GM18517 (cell line): Measurements from ENCODE around the gene RGS12.
"Not testable (repeated sequence)": the region's sequence is repeated elsewhere in the genome, so short reads cannot be mapped to it uniquely, and the experiment has no call there.

Source experiments
- ATAC-seq: cut with Tn5 transposase; IDR thresholded peaks from one replicate; pipeline ENCODE4 v1.9.1; 2021; ENCODE audit warnings: mild to moderate bottlenecking, moderate library complexity; ENCODE audit not compliant: unreplicated experiment

Gene RGS12

DNA sequence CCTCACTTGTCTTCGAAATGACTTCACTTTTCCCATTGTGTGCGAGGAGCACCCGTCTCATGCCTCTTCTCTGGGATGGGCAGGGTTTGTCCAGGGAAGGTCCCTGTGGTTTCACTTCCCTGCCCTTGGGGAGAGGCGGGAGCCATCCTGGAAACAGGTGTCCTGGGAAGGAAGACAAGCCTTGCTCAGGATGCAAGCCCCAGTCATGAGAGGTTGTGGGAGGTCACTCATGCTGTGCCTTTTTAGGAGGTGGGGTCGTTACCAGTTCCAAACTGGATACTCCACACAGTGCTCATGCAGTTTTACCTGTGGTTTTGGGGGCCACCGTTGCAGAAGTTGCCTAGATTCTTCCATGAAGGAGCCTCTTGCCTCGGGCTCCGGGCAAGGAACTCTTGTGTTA, 3.8 kb downstream of the RGS12 start:
- ATAC-seq, result no peak

DNA sequence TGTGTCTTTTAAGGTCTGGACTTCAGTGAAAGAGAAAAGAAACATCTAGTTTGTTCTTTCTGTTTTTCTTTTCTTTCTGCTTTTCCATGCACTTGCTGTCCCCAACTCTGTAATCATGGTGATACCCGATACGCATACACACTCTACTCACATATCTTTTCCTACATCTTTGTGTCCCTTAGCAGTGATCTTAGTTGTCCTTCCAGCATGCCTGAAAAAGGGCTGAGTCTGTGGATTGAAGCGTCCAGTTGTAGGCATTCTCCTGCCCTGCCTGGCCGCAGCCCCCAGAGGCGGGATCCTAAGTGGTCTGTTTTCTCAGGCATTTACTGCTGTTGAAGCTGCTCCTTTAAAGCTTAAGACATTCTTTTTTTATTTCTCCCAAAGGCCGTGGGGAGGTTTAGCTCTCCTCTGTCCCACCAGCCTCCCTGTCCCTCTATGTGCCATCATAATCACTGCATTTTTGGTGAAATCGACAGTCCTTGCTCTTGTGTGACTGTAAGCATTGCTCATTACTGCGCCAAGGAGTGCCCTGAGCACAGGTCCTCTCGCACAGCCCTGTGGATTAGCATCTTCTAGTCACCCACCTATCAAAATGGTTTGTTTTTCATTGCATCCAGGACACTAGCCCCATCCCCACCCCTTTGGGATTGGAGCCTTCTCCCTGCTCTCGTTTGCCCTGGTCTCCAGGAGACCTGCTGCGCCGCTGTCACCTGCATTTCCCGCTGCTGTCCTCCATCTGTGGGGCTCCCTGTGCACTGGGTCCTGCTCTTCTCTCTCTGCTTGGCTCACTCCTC, 4.4 kb downstream of the RGS12 start:
- ATAC-seq, result no peak

DNA sequence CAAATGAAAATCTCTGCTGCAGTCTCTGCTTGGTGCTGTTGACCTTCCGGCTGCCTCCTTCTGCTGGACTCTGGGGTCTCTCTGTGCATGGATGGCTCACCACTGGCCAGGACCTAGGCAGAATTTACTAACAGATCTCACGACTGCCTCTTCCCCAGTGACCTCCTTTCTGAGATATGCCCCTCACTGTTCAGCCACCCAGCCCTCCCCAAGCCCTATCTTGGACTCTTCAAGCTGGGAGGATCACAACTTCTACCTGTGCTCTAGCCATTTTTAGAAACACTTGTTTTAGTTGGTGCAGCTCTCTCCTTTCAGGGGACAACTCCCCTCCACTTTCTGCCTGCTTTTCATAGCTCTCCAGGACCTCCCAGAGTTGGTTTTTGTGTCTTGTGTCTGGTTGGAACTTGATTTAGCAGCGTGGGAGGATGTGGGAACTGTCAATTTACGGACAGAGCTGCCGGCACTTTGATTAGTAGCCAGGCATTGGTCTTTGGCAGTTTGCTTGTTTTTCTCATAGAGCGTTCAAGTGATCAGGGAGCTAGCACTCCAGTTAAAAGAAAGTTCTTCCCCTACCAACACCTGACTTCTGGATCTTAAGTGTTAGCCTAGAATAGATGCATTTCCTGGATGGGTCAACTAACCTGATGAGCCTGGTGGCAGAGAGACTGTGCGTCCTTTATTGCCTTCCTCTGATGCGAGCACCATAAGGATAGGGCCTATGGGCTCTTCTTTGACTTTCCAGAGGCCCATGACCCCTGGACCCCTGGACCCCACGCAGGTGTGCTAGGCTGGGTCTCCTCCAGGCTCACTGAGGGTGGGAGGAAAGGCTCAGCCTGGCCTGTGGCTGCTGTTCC, 6.5 kb downstream of the RGS12 start:
- ATAC-seq, result no peak

DNA sequence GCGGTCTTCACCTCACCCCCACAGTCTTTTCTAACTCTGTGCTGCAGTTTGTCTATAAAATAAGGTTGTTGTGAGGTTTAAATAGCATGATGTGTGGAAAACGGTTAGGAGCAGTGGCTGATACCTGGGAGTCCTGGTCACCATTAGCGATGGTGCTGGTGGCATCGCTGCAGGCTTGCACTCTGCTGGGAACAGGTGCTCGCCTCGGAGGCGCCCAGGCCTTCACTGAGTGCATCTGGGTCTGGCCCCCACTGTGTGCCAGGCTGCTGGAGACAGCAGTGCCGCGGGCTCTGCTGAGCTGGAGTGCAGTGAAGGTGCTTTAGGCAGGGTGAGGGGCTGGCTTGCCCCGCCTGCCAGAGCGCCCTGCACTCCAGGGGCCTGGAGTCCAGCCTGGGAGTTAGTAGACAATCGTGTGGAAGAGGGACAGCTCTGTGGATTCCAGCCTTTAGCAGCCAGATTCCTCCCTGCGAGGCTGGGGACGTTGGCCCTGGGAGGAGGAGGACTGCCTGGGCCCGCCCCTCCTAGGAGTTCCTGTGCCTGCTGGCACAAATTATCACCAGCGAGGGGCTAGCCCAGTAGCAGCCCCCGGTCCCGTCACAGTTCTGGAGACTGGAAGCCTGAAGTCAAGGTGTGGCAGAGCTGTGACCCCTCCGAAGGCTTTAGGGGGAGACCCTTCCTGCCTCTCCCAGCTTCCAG, 7.3 kb downstream of the RGS12 start:
- no peak for ATAC-seq

DNA sequence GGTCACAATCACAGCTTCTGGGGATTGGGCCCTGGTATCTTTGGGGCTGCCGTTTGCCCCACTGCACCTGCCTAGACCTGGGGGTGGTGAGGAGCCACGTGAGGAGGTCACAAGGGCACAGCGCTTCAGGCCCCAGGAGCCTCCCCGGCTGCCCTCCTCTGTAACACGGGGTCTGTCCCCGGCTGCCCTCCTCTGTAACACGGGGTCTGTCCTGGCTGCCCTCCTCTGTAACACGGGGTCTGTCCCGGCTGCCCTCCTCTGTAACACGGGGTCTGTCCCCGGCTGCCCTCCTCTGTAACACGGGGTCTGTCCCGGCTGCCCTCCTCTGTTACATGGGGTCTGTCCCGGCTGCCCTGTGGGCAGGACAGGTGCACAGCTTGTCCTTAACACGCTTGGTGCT, 8.1 kb downstream of the RGS12 start:
- not testable (repeated sequence) for ATAC-seq

DNA sequence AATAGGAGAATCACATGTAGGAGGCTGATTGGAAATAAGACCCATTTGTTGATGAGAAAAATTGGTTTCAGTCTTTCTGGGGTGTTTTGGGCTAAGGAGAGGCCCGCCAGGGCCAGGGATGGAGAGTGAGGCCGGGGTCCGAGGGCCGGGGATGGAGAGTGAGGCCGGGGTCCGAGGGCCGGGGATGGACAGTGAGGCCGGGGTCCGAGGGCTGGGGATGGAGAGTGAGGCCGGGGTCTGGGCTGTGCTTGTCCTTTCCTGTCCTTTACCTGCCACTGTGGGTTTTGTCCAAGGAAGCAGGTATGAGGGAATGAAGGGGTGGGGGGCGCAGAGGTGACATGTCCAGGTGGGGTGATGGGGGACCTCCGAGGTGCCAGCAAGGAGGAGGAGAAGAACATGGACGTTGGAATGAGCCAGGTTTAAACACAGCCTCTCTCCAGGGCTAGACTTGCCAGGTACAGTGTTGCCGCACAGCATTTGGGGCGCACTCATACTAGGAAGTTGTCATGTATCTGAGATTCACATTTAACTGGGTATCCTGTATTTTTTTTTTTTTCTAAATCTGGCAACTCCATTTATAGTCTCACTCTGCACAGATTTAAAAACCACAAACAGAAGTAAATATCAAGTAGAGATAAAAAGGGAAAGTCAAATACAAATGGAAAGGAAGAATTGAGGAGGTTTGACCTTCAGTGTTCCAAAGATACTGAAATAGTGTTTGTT, 8.8 kb downstream of the RGS12 start:
- ATAC-seq, result no peak

DNA sequence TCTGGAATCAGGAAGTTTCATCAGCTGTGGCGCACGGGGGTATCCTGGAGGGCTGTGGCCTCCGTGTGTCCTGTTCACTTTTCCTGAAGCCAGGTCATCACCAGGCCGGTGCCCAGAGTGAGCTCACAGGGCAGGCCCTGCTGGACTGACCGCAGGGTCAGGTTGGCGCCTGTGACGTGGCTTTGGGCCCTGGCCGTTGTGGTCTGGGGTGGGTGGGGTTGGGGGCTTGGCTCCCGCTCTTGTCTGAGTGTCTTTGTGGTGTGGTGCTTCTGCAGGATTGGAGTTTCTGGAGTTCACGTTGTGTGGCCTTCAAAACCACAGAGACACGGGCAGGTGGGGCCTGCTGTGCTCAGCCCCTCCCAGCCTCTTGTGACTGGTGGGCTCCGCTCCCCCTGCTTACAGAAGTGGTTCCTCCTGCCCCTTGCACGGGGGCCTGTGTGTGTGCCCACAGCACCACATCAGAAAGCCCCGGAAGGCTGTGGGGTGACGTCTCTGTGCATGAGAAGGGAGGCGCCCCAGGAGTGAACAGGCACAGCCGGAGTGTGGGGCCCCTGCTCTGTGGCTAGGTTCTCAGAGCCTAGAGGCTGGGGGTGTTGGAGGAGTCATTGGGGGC, 9.5 kb downstream of the RGS12 start:
- ATAC-seq, result no peak

DNA sequence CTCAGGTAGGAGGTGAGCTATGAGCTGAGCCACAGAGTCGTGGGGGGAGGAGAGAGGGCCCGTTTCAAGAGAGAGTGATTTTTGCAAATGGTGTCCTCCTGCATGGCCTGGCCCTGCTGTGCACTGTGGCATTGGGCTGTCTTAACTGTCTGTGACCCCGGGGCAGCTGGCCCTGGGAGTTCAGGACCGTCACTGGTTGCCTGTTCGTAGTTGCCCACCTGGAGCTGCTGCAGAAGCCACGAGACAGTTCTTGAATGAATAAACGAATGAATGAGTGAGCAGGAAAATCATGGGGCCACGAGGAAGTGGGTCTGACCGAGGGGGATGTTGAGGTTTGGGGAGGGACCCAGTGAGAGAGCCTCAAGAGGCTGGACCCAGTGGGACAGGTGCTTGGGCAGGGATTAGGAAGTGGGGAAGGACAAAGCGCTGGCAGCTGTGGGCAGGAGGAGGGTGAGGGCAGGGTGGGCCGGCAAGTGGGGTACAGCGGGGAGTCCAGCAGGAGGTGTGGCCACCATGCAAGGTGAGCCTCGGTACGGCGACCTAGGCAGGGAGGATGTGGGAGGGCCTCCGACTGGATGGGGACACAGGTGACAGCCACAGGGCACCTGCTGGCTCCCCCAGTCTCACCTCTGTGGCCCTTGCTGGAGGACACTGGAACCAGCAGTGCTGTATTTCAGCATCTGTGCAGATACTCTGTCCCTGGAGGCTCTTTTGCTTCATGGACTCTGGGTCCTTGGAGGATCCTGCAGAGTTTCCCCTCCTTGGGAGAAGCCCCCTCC, 10.2 kb downstream of the RGS12 start:
- no peak for ATAC-seq

DNA sequence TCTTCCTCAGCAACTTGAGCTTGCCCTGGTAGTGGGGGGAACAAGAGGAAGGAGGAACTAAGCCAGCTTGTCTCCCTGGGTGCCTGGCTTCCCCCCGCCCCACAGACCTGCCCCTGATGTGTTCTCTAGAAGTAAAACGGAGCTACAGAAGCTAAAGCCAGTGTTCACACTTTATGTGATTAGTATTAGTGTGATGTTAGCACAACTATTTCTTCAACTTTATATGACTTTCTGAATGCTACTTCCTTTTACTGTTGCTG, 10.7 kb downstream of the RGS12 start:
- no peak for ATAC-seq

DNA sequence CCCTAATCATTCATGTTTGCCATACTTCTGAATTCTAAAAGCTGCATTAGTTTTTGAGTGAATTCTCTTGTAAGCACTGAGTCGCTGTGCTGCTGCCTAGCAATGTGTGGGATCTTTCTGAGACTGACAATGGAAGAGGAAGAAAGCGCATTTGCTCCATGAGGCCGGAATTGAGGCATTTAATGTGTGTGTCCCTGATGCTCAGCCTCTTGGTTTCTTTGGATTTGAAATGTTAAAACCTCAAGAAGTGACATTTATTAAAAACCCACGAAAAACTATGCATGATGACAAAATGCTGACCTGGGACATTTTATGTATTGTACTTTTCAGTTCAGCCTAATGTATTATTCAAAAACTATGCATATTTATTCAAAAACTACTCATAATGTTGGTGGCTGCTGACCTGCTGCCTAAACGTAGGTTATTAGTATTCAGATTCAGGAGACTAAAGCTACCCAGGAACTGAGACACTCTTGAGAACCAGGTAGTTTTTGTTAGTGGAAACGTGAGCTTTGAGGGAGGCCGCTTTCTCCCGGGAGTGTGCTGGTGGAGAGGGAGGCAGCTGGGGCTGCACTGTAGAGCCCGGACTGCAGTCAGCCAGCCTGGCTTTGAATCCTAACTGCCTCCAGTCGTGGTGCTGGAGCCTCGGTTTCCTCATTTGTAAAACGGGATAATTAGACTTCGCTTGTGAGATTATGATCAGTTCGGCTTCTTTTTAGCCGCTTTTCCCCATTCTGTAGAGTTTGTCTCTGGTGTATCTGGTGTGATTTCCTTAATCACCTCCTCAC, 11.3 kb downstream of the RGS12 start:
- ATAC-seq, result no peak

DNA sequence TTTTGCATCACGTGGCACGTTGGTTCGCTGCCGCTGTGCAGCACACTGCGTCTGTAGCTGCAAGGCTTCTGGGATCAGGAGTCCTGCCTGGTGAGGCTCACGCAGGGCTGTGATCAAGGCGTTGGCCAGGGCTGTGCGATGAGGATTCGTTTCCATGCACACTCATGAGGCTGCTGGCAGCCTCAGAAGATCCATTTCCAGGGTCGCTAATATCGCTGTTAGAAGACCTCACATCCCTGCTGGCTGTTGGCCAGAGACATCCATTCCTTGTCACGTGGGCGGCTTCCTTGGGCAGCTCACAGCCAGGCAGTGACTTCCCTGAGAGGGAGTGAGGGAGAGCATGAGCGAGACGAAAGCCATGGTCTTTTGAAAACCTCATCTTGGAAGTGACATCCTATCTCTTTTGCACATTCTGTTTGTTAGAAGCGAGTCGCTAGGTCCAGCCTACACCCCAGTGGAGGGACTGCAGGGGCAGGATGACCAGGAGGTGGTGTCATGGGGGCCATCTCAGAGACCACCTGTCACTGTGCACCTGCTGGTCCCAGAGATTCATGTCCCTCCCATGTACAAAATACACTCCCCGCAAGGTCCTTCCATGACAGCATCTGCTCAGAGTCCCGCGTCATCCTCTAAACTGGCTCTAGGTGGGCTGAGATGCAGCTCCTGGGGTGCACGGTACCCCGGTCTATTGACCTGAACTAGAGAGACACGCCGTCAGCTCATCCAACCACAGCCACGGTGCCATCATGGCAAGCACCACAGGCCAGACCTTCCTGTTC, 12.2 kb downstream of the RGS12 start:
- no peak for ATAC-seq

DNA sequence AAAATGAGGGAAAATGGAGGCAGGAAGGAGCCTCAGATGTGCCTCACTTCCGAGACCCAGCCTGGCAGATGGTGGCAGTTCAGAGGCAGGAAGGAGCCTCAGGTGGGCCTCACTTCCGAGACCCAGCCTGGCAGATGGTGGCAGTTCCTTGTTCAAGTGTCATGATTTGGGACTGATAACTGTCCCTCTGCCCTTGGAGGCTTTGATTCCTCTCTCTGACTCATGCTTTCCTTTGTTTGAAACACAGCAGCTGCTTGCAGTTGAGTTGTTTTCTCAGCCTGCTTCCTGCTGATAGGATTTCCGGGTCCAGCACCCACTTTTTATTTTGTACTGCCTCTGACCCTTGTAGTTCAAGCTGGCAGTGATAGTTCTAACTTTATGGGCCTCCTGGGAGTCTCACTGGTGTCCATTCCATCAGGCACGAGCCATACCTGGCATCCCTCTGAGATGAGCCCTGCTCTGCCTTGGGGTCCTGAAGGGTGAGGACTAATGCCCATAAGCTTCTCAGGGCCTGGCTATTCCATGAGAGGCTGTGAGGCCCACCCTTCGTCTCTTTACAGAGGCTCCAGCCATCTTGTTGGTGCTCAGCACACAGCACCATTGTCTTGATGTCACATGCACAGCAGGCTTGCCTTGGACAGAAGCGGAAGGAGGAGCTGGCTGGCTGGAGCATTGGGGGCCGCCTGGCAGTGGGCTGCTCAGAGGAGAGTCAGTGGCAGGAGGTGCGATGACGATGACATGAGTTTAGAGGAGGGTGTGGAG, 13.0 kb downstream of the RGS12 start:
- ATAC-seq, result no peak

DNA sequence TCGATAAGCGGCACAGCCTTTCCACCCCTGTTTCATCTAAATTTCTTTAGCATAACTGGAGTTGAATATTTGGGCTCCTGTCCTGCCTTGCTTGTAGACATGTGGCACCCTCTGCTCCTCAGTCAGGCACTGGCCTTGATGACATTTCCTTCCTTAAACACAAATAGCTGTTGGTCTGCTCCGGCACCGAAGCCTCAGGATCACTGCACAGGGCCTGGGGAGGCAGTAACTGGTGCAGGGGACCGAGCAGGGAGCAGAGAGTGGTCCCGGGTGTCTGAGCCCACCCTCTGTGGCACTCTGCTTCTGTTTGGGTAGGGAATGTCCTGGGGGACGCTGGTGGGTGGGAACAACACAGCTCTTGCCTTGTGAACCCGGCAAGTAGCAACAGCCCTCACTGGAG, 13.6 kb downstream of the RGS12 start:
- no peak for ATAC-seq

DNA sequence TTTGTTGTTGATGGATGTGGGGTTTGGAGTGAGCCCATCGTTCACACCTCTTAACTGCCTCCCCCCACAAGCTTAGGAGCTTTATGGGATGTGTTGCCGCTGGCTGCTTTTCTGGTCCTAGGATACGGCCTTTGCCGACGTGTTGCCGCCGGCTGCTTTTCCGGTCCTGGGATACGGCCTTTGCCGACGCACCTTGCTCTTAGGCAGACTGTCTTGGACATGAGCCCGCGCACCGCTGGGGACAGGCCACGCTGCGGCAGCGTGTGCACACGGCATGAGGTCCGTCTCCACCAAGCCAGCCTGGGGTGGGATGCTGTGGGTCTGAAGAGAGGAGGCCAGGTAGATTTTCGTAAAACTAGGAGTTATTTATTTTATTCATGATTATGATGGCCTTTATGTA, 14.2 kb downstream of the RGS12 start:
- ATAC-seq, result no peak

DNA sequence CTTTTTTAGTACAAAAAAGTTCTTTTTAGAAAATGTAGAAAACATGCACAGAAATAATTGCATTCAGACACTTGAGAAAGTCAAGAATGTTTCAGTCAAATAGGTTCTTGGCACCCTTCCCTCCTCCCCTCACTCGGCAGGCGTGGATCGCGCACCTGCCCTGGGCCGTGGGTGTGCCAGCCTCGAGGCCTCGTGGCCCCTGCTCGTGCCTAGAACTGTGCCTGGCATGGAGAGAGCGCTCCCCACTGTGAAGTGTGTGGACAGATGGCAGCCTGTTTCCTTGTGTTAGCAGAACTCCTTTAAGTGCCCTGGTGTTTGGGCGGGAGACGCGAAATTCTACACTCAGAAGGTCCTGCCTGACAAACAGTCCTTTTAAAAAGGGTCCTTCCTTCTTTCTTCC, 14.7 kb downstream of the RGS12 start:
- no peak for ATAC-seq

DNA sequence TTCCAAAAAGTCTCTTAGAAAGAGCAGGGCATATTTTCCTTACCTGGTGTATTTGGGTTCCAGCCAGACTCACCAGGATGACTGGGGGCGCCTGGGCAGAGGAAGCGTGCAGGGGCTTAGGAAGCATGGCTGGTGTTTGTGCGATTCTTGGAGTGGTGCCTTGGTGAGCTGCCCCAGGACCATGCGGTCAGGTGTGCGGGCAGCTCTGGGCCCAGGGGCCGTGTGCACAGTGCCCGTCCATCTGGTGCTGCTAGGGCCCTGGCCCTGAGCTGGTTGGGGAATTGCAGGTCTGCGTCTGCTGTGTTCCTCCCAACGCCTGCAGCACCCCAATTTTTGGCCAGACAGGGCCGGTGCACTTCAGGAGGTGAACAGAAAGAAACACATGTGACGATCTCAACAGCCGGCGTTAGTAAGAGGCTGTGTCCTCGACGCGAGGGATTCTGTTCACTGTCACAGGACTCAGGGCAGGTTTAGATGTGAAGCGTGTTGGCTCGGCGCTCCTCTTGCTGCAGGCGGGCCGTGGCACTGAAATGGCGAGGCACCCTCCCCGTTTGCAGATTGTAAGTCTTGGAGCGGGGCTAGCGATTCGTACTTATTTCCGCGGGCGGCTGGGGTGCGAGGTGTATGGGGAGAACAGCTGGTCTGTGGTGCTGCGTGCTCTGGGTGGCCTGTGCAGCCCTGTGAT, 15.2 kb downstream of the RGS12 start:
- ATAC-seq, result no peak

DNA sequence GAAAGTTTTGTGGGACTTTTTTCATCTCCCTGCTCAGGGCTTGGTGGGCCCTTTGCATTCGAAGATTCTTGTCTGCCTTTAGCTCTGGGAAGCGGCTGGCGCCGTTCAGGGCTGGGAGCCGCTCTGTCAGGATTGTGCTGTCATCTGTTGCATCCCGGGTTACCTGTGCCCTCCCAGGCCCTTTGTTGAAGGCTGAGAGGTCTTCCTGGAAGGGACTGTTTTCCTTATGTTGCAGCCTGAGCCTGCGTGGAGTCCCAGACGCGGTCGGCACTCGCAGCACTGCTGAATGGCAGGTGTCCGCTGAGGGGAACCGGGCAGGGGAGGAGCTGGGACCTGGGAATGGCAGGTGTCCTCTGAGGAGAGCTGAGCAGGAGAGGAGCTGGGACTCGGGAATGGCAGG, 15.9 kb downstream of the RGS12 start:
- no peak for ATAC-seq
